HepG2 (cell line): ENCODE data around the gene CIDEA. TPM values are rescaled to one million over a fixed set of nuclear protein-coding genes. Genes with fewer than 3 reads are reported as not detected.

Experiments
- AKAP8 ChIP-seq: sonication (generic); formaldehyde crosslinking; IDR thresholded peaks from 2 replicates; pipeline ENCODE4 v1.5.1; 2020; ENCODE audit warnings: mild to moderate bottlenecking, missing genetic modification reagents
- FIP1L1 ChIP-seq: fragments of 200-400 bp; formaldehyde crosslinking; IDR thresholded peaks from 2 replicates; pipeline ENCODE4 v1.6.1; 2018; ENCODE audit warnings: low read depth, mild to moderate bottlenecking, low read length, moderate library complexity, borderline replicate concordance; ENCODE audit not compliant: insufficient read depth
- FOSL1 ChIP-seq: sonication (generic); formaldehyde crosslinking; IDR thresholded peaks from 2 replicates; pipeline ENCODE4 v1.9.0; 2021; ENCODE audit warnings: missing genetic modification reagents, borderline replicate concordance
- JUND ChIP-seq: sonication (generic); formaldehyde crosslinking; IDR thresholded peaks from 2 replicates; pipeline ENCODE4 v1.8.0; 2022; ENCODE audit warnings: mild to moderate bottlenecking, missing genetic modification reagents
- KMT2B ChIP-seq: IDR thresholded peaks from 2 replicates; pipeline ENCODE4 v1.6.1; 2016; ENCODE audit warnings: missing genetic modification reagents, missing compliant biosample characterization
- MYNN ChIP-seq: sonication (generic); formaldehyde crosslinking; IDR thresholded peaks from 2 replicates; pipeline ENCODE4 v1.4.0; 2020; ENCODE audit warnings: mild to moderate bottlenecking, low read depth, missing genetic modification reagents
- NCOR1 ChIP-seq: fragments of 200-600 bp; sonication (generic); IDR thresholded peaks from 2 replicates; pipeline ENCODE4 v1.7.0; 2017; ENCODE audit warnings: antibody characterized with exemption, low read length, borderline replicate concordance
- RXRB ChIP-seq: IDR thresholded peaks from 2 replicates; pipeline ENCODE4 v1.6.1; 2016; ENCODE audit warnings: borderline replicate concordance, missing genetic modification reagents, missing compliant biosample characterization
- SMC3 ChIP-seq: IDR thresholded peaks from 2 replicates; pipeline ENCODE4 v1.6.1; 2011; ENCODE audit warnings: low read length, improper control_type of control experiment
- SP1 ChIP-seq, 2 experiments: fragments of 450-650 bp in 1 of 2; sonication (generic) in 1 of 2; formaldehyde crosslinking in 1 of 2; IDR thresholded peaks; 2 replicates each; pipeline versions ENCODE4 v1.4.0 to v1.6.1; 2016 to 2020; ENCODE audit warnings: missing genetic modification reagents in 1 of 2
- SRSF1 ChIP-seq: fragments of 200-400 bp; formaldehyde crosslinking; optimal IDR thresholded peaks from 2 replicates; pipeline ENCODE3; 2017; ENCODE audit warnings: mild to moderate bottlenecking, low read depth, low read length, moderate library complexity
- TBX3 ChIP-seq: fragments of 450-650 bp; IDR thresholded peaks from 2 replicates; pipeline ENCODE4 v1.6.1; 2017; ENCODE audit warnings: antibody characterized with exemption, mild to moderate bottlenecking, inconsistent platforms, borderline replicate concordance
- ZMYM2 ChIP-seq: sonication (generic); formaldehyde crosslinking; IDR thresholded peaks from 2 replicates; pipeline ENCODE4 v1.8.0; 2022; ENCODE audit warnings: mild to moderate bottlenecking, missing genetic modification reagents
- ZNF33A ChIP-seq: sonication (generic); formaldehyde crosslinking; IDR thresholded peaks from 2 replicates; pipeline ENCODE4 v1.5.1; 2020; ENCODE audit warnings: missing genetic modification reagents, mild to moderate bottlenecking, moderate library complexity, borderline replicate concordance
- ZNF570 ChIP-seq: sonication (generic); formaldehyde crosslinking; IDR thresholded peaks from 2 replicates; pipeline ENCODE4 v1.4.0; 2020; ENCODE audit warnings: mild to moderate bottlenecking, missing genetic modification reagents, borderline replicate concordance
- ZNF883 ChIP-seq: sonication (generic); formaldehyde crosslinking; IDR thresholded peaks from 2 replicates; pipeline ENCODE4 v1.5.1; 2020; ENCODE audit warnings: mild to moderate bottlenecking, missing genetic modification reagents; ENCODE audit errors: not compliant biosample characterization
- polyA plus RNA-seq, 8 experiments: library from polyadenylated mRNA; depleted of rRNA in 3 of 8; stranded (reverse) in 7 of 8; unstranded in 1 of 8; fragments of >200 nt; fragmentation: Illumina TruSeq in 4 of 8; extraction: Trizol in 4 of 8; gene quantifications; 2 replicates each; pipeline versions ENCODE4 v1.2.1 to v1.2.3, GENCODE V29; 2011 to 2016; ENCODE audit warnings: low read depth in 4 of 8, missing spikeins in 1 of 8, mixed read lengths in 1 of 8; ENCODE audit not compliant: insufficient read depth in 1 of 8
- total RNA-seq, 5 experiments: library from RNA; depleted of rRNA; stranded (reverse); fragments of >200 nt; fragmentation: Illumina TruSeq; extraction: Trizol; gene quantifications; 2 replicates each; pipeline ENCODE4 v1.2.3, GENCODE V29; 2016; ENCODE audit warnings: low read depth in 1 of 5
- TF ChIP-seq, protein P1 (sequence below): sonication (generic); formaldehyde crosslinking; IDR thresholded peaks from 2 replicates; pipeline ENCODE4 v1.4.0; 2020; ENCODE audit warnings: missing genetic modification reagents
- TF ChIP-seq, protein P2 (sequence below): sonication (generic); formaldehyde crosslinking; IDR thresholded peaks from 2 replicates; pipeline ENCODE4 v1.8.1; 2023; ENCODE audit warnings: mild to moderate bottlenecking, moderate library complexity, missing genetic modification reagents
- TF ChIP-seq, protein P3 (sequence below): IDR thresholded peaks from 2 replicates; pipeline ENCODE4 v1.6.1; 2016; ENCODE audit warnings: low read depth, control low read depth
- TF ChIP-seq, protein P4 (sequence below): sonication (generic); formaldehyde crosslinking; IDR thresholded peaks from 2 replicates; pipeline ENCODE4 v1.4.0; 2020; ENCODE audit warnings: missing genetic modification reagents
- TF ChIP-seq, protein P5 (sequence below): sonication (generic); formaldehyde crosslinking; IDR thresholded peaks from 2 replicates; pipeline ENCODE4 v1.8.0; 2022; ENCODE audit warnings: mild to moderate bottlenecking, missing genetic modification reagents, moderate library complexity

CIDEA gene
- total and polyA plus RNA-seq, 2 of the 13 experiments (the other 11 are each of a cell fraction or from before 2014, with no cell fraction given) = not detected

DNA sequence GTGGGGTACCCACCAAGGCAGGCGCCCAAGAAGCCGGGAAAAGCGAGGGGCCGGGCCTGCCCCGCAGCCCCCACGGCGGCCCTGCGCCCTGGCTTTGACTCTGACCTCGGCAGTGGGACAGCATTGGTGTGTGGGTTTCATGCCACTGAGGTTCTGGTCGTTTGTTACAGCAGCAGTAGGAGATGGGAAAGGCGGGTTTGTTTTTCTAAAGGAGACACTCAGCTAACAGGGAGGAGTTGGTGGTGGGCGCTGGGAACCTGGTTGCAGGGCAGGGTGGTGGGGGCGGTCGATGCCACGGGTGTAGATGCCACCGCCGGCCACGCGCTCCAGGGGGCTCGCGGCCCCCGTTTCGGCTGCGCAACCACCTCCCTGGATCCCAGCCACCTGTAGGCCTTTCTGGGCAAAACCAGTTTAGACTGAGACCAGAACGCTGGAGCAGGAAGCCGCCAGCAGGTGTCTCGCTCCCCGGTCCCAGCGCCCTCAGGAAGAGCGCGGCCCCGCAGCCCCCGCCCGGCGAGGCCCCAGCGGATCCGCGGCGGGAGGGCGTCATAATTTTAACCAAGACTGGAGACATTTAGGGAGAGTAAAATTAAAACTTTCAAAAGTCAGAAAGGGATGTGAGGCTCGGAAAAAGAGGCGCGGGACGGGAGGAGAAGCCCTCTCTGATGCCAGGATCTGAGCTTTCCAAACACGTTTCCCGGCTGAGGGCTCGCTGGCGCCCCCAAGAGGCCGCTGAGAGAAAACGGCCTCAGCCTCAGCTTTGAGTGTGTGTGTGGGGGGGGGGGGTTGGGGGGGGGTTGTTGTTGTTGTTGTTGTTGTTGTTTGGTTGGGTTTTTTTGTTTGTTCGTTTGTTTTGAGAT lies 17.4 kb downstream of the CIDEA start (continued):
- TF ChIP-seq FIP1L1 (no peak), JUND (no peak), ZNF570 (CRISPR knock-in tag) (no peak), SP1 (IDR thresholded peaks at IDR 0.05) (no peak), SP1 (CRISPR knock-in tag; IDR thresholded peaks at IDR 0.05) (no peak), RXRB (CRISPR knock-in tag) (peak; percentile 49; the same call in 1 of the 2 replicates), NCOR1 (no peak), KMT2B (CRISPR knock-in tag) (0 out of 2 replicates have a peak, but pooled peaks have one; percentile 25), MYNN (CRISPR knock-in tag) (0 out of 2 replicates have a peak, but pooled peaks have one; percentile 53), ZMYM2 (no peak), FOSL1 (CRISPR knock-in tag) (no peak), AKAP8 (CRISPR knock-in tag) (no peak), ZNF883 (CRISPR knock-in tag) (peak; percentile 27), TBX3 (no peak), SRSF1 (peak; percentile 40), SMC3 (peak; percentile 32; the same call in 1 of the 2 replicates), ZNF33A (no peak)
- TF ChIP-seq, protein P1, sequence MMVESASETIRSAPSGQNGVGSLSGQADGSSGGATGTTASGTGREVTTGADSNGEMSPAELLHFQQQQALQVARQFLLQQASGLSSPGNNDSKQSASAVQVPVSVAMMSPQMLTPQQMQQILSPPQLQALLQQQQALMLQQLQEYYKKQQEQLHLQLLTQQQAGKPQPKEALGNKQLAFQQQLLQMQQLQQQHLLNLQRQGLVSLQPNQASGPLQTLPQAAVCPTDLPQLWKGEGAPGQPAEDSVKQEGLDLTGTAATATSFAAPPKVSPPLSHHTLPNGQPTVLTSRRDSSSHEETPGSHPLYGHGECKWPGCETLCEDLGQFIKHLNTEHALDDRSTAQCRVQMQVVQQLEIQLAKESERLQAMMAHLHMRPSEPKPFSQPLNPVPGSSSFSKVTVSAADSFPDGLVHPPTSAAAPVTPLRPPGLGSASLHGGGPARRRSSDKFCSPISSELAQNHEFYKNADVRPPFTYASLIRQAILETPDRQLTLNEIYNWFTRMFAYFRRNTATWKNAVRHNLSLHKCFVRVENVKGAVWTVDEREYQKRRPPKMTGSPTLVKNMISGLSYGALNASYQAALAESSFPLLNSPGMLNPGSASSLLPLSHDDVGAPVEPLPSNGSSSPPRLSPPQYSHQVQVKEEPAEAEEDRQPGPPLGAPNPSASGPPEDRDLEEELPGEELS (CRISPR knock-in tag) = 0 out of 2 replicates have a peak, but pooled peaks have one; percentile 17
- TF ChIP-seq, protein P2, sequence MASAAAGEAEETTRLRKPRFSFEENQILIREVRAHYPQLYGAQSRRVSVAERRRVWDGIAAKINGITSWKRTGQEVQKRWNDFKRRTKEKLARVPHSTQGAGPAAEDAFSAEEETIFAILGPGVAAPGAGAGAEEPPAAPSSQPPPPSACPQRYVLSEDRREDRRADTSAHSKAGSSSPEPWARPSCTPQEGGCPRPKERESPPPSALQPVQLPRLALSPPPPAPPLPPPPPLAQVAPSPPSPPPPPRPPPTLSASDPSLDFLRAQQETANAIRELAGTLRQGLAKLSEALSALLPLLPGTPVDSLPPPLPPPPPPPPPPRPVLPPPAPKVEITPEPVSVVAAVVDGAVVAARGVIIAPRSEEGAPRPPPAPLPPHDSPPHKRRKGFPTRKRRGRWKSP (CRISPR knock-in tag) = no peak
- TF ChIP-seq, protein P3, sequence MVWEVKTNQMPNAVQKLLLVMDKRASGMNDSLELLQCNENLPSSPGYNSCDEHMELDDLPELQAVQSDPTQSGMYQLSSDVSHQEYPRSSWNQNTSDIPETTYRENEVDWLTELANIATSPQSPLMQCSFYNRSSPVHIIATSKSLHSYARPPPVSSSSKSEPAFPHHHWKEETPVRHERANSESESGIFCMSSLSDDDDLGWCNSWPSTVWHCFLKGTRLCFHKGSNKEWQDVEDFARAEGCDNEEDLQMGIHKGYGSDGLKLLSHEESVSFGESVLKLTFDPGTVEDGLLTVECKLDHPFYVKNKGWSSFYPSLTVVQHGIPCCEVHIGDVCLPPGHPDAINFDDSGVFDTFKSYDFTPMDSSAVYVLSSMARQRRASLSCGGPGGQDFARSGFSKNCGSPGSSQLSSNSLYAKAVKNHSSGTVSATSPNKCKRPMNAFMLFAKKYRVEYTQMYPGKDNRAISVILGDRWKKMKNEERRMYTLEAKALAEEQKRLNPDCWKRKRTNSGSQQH (CRISPR knock-in tag) = no peak
- TF ChIP-seq, protein P4, sequence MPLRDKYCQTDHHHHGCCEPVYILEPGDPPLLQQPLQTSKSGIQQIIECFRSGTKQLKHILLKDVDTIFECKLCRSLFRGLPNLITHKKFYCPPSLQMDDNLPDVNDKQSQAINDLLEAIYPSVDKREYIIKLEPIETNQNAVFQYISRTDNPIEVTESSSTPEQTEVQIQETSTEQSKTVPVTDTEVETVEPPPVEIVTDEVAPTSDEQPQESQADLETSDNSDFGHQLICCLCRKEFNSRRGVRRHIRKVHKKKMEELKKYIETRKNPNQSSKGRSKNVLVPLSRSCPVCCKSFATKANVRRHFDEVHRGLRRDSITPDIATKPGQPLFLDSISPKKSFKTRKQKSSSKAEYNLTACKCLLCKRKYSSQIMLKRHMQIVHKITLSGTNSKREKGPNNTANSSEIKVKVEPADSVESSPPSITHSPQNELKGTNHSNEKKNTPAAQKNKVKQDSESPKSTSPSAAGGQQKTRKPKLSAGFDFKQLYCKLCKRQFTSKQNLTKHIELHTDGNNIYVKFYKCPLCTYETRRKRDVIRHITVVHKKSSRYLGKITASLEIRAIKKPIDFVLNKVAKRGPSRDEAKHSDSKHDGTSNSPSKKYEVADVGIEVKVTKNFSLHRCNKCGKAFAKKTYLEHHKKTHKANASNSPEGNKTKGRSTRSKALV (CRISPR knock-in tag) = 0 out of 2 replicates have a peak, but pooled peaks have one; percentile 53
- TF ChIP-seq, protein P5, sequence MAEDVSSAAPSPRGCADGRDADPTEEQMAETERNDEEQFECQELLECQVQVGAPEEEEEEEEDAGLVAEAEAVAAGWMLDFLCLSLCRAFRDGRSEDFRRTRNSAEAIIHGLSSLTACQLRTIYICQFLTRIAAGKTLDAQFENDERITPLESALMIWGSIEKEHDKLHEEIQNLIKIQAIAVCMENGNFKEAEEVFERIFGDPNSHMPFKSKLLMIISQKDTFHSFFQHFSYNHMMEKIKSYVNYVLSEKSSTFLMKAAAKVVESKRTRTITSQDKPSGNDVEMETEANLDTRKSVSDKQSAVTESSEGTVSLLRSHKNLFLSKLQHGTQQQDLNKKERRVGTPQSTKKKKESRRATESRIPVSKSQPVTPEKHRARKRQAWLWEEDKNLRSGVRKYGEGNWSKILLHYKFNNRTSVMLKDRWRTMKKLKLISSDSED (CRISPR knock-in tag) = no peak
